NT2/D1 (cell line): ENCODE measurements around the gene AP4M1.

Experiments used
- YY1 ChIP-seq: IDR thresholded peaks from 2 replicates; pipeline ENCODE4 v1.6.1; 2011; ENCODE audit not compliant: insufficient read length, insufficient read depth
- ZNF274 ChIP-seq: IDR thresholded peaks from 2 replicates; pipeline ENCODE4 v1.6.1; 2011; ENCODE audit warnings: mild to moderate bottlenecking, low read depth, low read length

DNA sequence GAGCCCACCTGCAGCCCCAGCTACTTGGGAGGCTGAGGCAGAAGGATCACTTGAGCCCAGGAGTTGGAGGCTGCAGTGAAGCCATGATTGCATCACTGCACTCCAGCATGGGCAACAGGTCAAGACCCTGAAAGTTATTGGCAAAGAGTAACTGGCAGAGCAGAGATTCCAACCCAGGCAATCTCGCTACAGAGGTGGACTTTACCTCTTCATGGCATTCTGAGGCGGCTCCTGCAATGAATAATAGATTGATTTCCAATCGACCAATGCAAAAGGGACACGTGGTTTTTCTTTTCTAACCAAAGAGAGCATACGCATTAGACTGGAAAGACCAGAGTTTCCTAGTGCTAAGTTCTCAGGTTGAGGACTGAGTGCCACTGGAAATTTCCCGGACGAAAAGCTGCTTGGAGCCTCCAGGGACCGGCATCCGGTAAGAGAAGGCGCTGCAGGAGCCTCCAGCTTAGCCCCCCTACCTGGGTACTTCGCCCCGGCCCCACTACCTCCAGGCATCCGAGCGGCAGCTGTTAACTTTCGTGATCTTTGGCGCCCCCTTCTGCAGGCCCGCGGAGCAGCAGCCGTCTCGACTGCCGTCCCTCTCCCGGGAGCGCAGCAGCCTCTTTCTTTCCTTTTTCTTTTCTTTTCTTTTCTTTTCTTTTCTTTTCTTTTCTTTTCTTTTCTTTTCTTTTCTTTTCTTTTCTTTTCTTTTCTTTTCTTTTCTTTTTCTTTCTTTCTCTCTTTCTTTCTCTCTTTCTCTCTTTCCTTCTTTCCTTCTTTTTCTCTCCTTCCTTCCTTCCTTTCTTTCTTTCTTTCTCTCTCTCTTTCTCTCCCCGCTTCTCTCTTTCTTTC lies 29.4 kb downstream of the AP4M1 start:
- no peak for TF ChIP-seq ZNF274
- no peak for TF ChIP-seq YY1
